K562 (cell line): ENCODE measurements around the gene CCL21. TPM values are rescaled to one million over a fixed set of nuclear protein-coding genes. Genes with fewer than 3 reads are reported as not detected.

Source experiments
- ATAC-seq: fragments of 200-7000 bp; cut with Tn5 transposase; 3 replicates; pipeline ENCODE4 v1.9.1; 2020; ENCODE audit warnings: moderate library complexity
- BruUV-seq: library from RNA; stranded (reverse); fragments of 400-500 nt; replicated peaks from 2 replicates; lab custom pipeline; 2021; lab: Mats Ljungman, UMichigan
- CTCF ChIA-PET: fragments of 300-600 bp; formaldehyde crosslinking; extraction: SDS; loops from one replicate; lab custom pipeline; 2021; ENCODE audit warnings: low intra/inter-chr PET ratio; lab: Yijun Ruan, JAX
- POLR2A ChIA-PET: fragments of 300-600, 350-650 bp; sonication (Branson Sonifier 250); formaldehyde crosslinking; extraction: SDS; loops from one replicate; lab custom pipeline; 2021; ENCODE audit warnings: antibody characterized with exemption, inconsistent platforms; lab: Yijun Ruan, JAX
- DNase-seq, 4 experiments: peaks; one replicate each; pipeline versions ENCODE4 v3.0.0 to v3.0.0-alpha.2; 2011 to 2018; ENCODE audit warnings: low spot score in 3 of 4, mixed read lengths in 3 of 4; ENCODE audit errors: extremely low read depth in 1 of 4
- FAIRE-seq: peaks from 2 replicates; lab custom pipeline; 2011; peaks lifted over from hg19 to GRCh38; lab: Jason Lieb, UNC
- H2AFZ ChIP-seq: 2 replicates; pipeline ENCODE4 v1.6.0; 2011; ENCODE audit warnings: low read depth, low read length, control low read depth, inconsistent platforms
- H3K27ac ChIP-seq: fragments of 200-600 bp; 3 replicates; pipeline ENCODE4 v1.8.0; 2011; ENCODE audit warnings: low read depth, mild to moderate bottlenecking, control low read depth, inconsistent platforms, low read length, moderate library complexity, mixed read lengths; ENCODE audit errors: extremely low read depth
- H3K27me3 ChIP-seq, 2 experiments: fragments of 300-600 bp in 1 of 2; 2 replicates in 1 of 2; 3 replicates in 1 of 2; pipeline versions ENCODE4 v1.6.0 to v1.8.0; 2011; ENCODE audit warnings: inconsistent platforms in 2 of 2, low read length in 2 of 2, mild to moderate bottlenecking in 1 of 2, mixed read lengths in 1 of 2, moderate library complexity in 1 of 2; ENCODE audit not compliant: control insufficient read depth in 2 of 2, insufficient read depth in 2 of 2
- H3K36me3 ChIP-seq: fragments of 300-600 bp; 3 replicates; pipeline ENCODE4 v1.8.0; 2011; ENCODE audit warnings: mild to moderate bottlenecking, low read length, inconsistent platforms; ENCODE audit not compliant: control insufficient read depth, insufficient read depth
- H3K4me1 ChIP-seq, 2 experiments: fragments of 200-600 bp in 1 of 2; replicated peaks in 1 of 2; 2 replicates in 1 of 2; 3 replicates in 1 of 2; pipeline versions ENCODE4 v1.5.1 to v1.8.0; 2011; ENCODE audit warnings: inconsistent platforms in 2 of 2, low read length in 2 of 2, mild to moderate bottlenecking in 1 of 2, mixed read lengths in 1 of 2, moderate library complexity in 1 of 2; ENCODE audit not compliant: control insufficient read depth in 2 of 2, insufficient read depth in 2 of 2
- H3K4me2 ChIP-seq: 2 replicates; pipeline ENCODE4 v1.6.1; 2011; ENCODE audit warnings: low read length, control low read depth, inconsistent platforms, mixed read lengths; ENCODE audit not compliant: insufficient read depth
- H3K4me3 ChIP-seq: fragments of 200-600 bp; sonication (generic), shearing (Covaris generic); 2 replicates; pipeline ENCODE4 v1.5.1; 2016; ENCODE audit warnings: control low read depth, inconsistent platforms
- H3K79me2 ChIP-seq: fragments of 200-600 bp; 3 replicates; pipeline ENCODE4 v1.8.0; 2011; ENCODE audit warnings: low read length, inconsistent platforms; ENCODE audit not compliant: control insufficient read depth, insufficient read depth
- H3K9ac ChIP-seq, 2 experiments: 2 replicates each; pipeline versions ENCODE4 v1.6.0 to v1.6.1; 2011; ENCODE audit warnings: low read depth in 2 of 2, low read length in 2 of 2, control low read depth in 1 of 2, inconsistent platforms in 1 of 2, mild to moderate bottlenecking in 1 of 2, mixed read lengths in 1 of 2; ENCODE audit not compliant: insufficient read depth in 1 of 2
- H3K9me1 ChIP-seq: one replicate; pipeline ENCODE4 v1.6.0; 2011; ENCODE audit warnings: inconsistent platforms, mild to moderate bottlenecking, low read length, moderate library complexity; ENCODE audit not compliant: control insufficient read depth, insufficient read depth
- H3K9me3 ChIP-seq: replicated peaks from 2 replicates; pipeline ENCODE4 v1.5.1; 2011; ENCODE audit warnings: low read depth, low read length, inconsistent platforms; ENCODE audit not compliant: control insufficient read depth, insufficient read depth
- H4K20me1 ChIP-seq: replicated peaks from 2 replicates; pipeline ENCODE4 v1.6.1; 2011; ENCODE audit warnings: low read length, inconsistent platforms, mixed read lengths; ENCODE audit not compliant: control insufficient read depth, insufficient read depth
- BHLHE40 ChIP-seq: IDR thresholded peaks from 2 replicates; pipeline ENCODE4 v1.6.1; 2011; ENCODE audit warnings: low read length, improper control_type of control experiment
- FOXA3 ChIP-seq, 2 experiments: fragments of 450-650 bp in 1 of 2; sonication (generic) in 1 of 2; formaldehyde crosslinking; IDR thresholded peaks in 1 of 2; conservative IDR thresholded peaks in 1 of 2; 2 replicates each; pipeline versions ENCODE4 v1.4.0 to v1.8.0; 2020 to 2022; ENCODE audit warnings: mild to moderate bottlenecking in 2 of 2, missing genetic modification reagents in 1 of 2
- HSF4 ChIP-seq: fragments of 250-450 bp; sonication (Bioruptor Pico); IDR thresholded peaks from 2 replicates; pipeline ENCODE4 v2.1.2; 2022; ENCODE audit warnings: mild to moderate bottlenecking, moderate library complexity, borderline replicate concordance
- KAT8 ChIP-seq: fragments of 450-650 bp; IDR thresholded peaks from 2 replicates; pipeline ENCODE4 v1.6.1; 2016; ENCODE audit warnings: low read depth, mild to moderate bottlenecking
- MEF2D ChIP-seq: conservative IDR thresholded peaks from 2 replicates; pipeline ENCODE4 v1.6.1; 2016; ENCODE audit warnings: low read depth, missing genetic modification characterization, missing compliant biosample characterization
- MTF1 ChIP-seq: fragments of 250-450 bp; sonication (Bioruptor Pico); IDR thresholded peaks from 2 replicates; pipeline ENCODE4 v1.9.0; 2021; ENCODE audit warnings: moderate library complexity, mild to moderate bottlenecking, inconsistent platforms, borderline replicate concordance
- POLR3G ChIP-seq: IDR thresholded peaks from 2 replicates; pipeline ENCODE4 v1.6.1; 2011; ENCODE audit not compliant: insufficient read length, insufficient replicate concordance; ENCODE audit errors: extremely low read depth
- TCF3 ChIP-seq: sonication (generic); formaldehyde crosslinking; IDR thresholded peaks from 2 replicates; pipeline ENCODE4 v1.4.0; 2020; ENCODE audit warnings: mild to moderate bottlenecking, missing genetic modification reagents
- TCF7 ChIP-seq: sonication (generic); IDR thresholded peaks from 2 replicates; pipeline ENCODE4 v1.6.1; 2016; ENCODE audit warnings: antibody characterized with exemption, borderline replicate concordance
- TEAD4 ChIP-seq, 2 experiments: sonication (generic) in 1 of 2; formaldehyde crosslinking in 1 of 2; IDR thresholded peaks; 2 replicates each; pipeline versions ENCODE4 v1.6.1 to v1.8.0; 2012 to 2022; ENCODE audit warnings: borderline replicate concordance in 1 of 2, inconsistent platforms in 1 of 2, low read length in 1 of 2, mild to moderate bottlenecking in 1 of 2, missing genetic modification reagents in 1 of 2
- ZKSCAN3 ChIP-seq: fragments of 250-450 bp; sonication (Bioruptor Pico); IDR thresholded peaks from 2 replicates; pipeline ENCODE4 v1.4.0; 2020
- ZNF282 ChIP-seq: sonication (generic); formaldehyde crosslinking; IDR thresholded peaks from 2 replicates; pipeline ENCODE4 v1.8.1; 2023; ENCODE audit warnings: missing genetic modification reagents
- WGBS: fragments of 100-300 bp; shearing (Covaris generic); methylation state at CpG from one replicate; pipeline ENCODE4 v1.1.6; 2016; ENCODE audit warnings: low coverage, mixed read lengths; ENCODE audit not compliant: insufficient coverage; ENCODE audit errors: missing lambda C conversion rate; 5-methylcytosine and 5-hydroxymethylcytosine counted together
- in situ Hi-C: fragments of 300-500 bp; cut with MboI; formaldehyde crosslinking; loops from 4 replicates; pipeline ENCODE4 v1.15.0; 2018; ENCODE audit warnings: inconsistent platforms, mixed read lengths
- intact Hi-C: fragments of 100-400 bp; cut with micrococcal nuclease; formaldehyde crosslinking; loops from 2 replicates; pipeline ENCODE4 v1.14.2; 2022
- polyA plus RNA-seq, 8 experiments: library from polyadenylated mRNA; depleted of rRNA in 4 of 8; stranded (reverse) in 5 of 8; unstranded in 3 of 8; fragments of >200 nt; fragmentation: Nextera tagmentation in 2 of 8; fragmentation: Illumina TruSeq in 1 of 8; extraction: Ambion mirVana in 2 of 8; extraction: Trizol in 1 of 8; gene quantifications; 2 replicates each; pipeline versions ENCODE4 v1.2.1 to v1.2.3, GENCODE V29; 2011 to 2014; ENCODE audit warnings: inconsistent platforms in 1 of 8, missing spikeins in 1 of 8
- total RNA-seq, 7 experiments: library from RNA; depleted of rRNA in 6 of 7; stranded (reverse); fragments of >200 nt in 6 of 7; fragmentation: Illumina TruSeq in 2 of 7; extraction: Trizol in 2 of 7; gene quantifications; 2 replicates each; pipeline versions ENCODE4 v1.2.1 to v1.2.3, GENCODE V29; 2011 to 2021; ENCODE audit warnings: low replicate concordance in 1 of 7
- TF ChIP-seq, protein P1 (sequence below): sonication (generic); formaldehyde crosslinking; IDR thresholded peaks from 2 replicates; pipeline ENCODE4 v1.8.0; 2022; ENCODE audit warnings: missing genetic modification reagents, mild to moderate bottlenecking, borderline replicate concordance
- TF ChIP-seq, protein P2 (sequence below): fragments of 450-650 bp; IDR thresholded peaks from 2 replicates; pipeline ENCODE4 v1.6.1; 2018; ENCODE audit warnings: mild to moderate bottlenecking, low read depth; ENCODE audit not compliant: partially characterized antibody
- TF ChIP-seq, protein P3 (sequence below): fragments of 250-450 bp; sonication (Bioruptor Pico); IDR thresholded peaks from 2 replicates; pipeline ENCODE4 v1.4.0; 2020
- TF ChIP-seq, protein P4 (sequence below): sonication (generic); formaldehyde crosslinking; IDR thresholded peaks from 2 replicates; pipeline ENCODE4 v1.8.0; 2022; ENCODE audit warnings: mild to moderate bottlenecking, missing genetic modification reagents

CCL21 gene
- total and polyA plus RNA-seq, 9 of the 15 experiments (the other 6 are each of a cell fraction or from before 2014, with no cell fraction given), result not detected

DNA sequence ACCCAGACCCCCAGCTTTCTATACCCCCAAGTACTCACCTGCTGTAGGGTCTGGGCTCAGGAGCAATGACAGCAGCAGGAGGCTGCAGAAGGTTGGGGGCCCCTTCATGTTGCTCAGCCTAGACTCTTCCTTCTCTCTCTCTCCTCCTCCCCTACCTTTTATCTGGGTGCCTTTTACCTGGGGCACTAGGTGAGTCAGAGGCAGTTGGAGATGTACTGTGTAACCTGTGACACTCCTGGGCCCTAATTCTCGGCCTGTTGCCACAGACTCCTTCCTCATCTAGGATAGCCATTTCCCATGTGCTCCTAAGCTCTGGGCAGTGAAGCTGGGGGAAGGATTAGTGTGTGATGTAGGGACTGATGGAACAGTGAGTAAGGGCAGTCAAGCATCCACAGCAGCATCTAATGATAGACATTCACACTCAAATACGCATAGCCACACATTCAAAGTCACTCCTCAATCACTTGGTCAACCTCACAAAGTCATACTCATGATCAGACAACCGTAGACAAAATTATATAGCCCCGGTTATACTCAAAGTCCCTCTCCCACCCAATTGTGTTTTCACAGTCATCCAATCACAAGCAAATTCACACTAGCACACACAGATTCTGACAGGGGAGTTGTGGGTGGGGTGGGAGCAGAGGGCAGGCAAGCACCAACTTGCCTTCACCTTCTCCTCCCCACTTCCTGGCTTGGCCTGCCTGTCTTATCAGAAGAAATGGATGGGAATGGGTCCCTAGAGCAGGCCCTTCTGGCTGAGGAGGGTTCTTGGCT, 47.2 kb downstream of the CCL21 start, which contains the start of gene CCL27:
TSS of gene CCL27 (minus strand) at position 132 of the 777 bp plus-strand sequence. CDS start at position 108, 24 bp downstream.
- Histone ChIP-seq H2AFZ (no peak within 1 kb of the TSS), H3K9me1 (peaks cover 2% of the 10 kb centered on the region)
- no peak for TF ChIP-seq FOXA3 (CRISPR knock-in tag; conservative IDR thresholded peaks at IDR 0.05 in 1 of 2, IDR thresholded peaks at IDR 0.05 in 1 of 2)
- TF ChIP-seq ZKSCAN3 (CRISPR knock-in tag), result no peak
- no peak for TF ChIP-seq HSF4 (CRISPR knock-in tag)
- no peak for TF ChIP-seq TEAD4 (IDR thresholded peaks at IDR 0.05; ENCODE audit: low read length)
- no peak for TF ChIP-seq TEAD4 (CRISPR knock-in tag; IDR thresholded peaks at IDR 0.05; ENCODE audit: borderline replicate concordance)
- TF ChIP-seq, protein P1, sequence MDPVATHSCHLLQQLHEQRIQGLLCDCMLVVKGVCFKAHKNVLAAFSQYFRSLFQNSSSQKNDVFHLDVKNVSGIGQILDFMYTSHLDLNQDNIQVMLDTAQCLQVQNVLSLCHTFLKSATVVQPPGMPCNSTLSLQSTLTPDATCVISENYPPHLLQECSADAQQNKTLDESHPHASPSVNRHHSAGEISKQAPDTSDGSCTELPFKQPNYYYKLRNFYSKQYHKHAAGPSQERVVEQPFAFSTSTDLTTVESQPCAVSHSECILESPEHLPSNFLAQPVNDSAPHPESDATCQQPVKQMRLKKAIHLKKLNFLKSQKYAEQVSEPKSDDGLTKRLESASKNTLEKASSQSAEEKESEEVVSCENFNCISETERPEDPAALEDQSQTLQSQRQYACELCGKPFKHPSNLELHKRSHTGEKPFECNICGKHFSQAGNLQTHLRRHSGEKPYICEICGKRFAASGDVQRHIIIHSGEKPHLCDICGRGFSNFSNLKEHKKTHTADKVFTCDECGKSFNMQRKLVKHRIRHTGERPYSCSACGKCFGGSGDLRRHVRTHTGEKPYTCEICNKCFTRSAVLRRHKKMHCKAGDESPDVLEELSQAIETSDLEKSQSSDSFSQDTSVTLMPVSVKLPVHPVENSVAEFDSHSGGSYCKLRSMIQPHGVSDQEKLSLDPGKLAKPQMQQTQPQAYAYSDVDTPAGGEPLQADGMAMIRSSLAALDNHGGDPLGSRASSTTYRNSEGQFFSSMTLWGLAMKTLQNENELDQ (CRISPR knock-in tag), result no peak
- no peak for TF ChIP-seq MTF1 (CRISPR knock-in tag)
- TF ChIP-seq KAT8, result no peak
- TF ChIP-seq BHLHE40, result no peak
- no peak for TF ChIP-seq MEF2D (tag)
- TF ChIP-seq ZNF282 (CRISPR knock-in tag), result no peak
- TF ChIP-seq, protein P2, sequence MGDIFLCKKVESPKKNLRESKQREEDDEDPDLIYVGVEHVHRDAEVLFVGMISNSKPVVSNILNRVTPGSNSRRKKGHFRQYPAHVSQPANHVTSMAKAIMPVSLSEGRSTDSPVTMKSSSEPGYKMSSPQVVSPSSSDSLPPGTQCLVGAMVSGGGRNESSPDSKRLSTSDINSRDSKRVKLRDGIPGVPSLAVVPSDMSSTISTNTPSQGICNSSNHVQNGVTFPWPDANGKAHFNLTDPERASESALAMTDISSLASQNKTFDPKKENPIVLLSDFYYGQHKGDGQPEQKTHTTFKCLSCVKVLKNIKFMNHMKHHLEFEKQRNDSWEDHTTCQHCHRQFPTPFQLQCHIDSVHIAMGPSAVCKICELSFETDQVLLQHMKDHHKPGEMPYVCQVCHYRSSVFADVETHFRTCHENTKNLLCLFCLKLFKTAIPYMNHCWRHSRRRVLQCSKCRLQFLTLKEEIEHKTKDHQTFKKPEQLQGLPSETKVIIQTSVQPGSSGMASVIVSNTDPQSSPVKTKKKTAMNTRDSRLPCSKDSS, result no peak
- TF ChIP-seq TCF3 (CRISPR knock-in tag), result no peak
- TF ChIP-seq, protein P3, sequence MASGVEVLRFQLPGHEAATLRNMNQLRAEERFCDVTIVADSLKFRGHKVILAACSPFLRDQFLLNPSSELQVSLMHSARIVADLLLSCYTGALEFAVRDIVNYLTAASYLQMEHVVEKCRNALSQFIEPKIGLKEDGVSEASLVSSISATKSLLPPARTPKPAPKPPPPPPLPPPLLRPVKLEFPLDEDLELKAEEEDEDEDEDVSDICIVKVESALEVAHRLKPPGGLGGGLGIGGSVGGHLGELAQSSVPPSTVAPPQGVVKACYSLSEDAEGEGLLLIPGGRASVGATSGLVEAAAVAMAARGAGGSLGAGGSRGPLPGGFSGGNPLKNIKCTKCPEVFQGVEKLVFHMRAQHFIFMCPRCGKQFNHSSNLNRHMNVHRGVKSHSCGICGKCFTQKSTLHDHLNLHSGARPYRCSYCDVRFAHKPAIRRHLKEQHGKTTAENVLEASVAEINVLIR (CRISPR knock-in tag), result no peak
- TF ChIP-seq, protein P4, sequence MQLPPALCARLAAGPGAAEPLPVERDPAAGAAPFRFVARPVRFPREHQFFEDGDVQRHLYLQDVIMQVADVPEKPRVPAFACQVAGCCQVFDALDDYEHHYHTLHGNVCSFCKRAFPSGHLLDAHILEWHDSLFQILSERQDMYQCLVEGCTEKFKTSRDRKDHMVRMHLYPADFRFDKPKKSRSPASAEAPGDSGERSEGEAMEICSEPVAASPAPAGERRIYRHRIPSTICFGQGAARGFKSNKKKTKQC (CRISPR knock-in tag), result no peak
- no peak for TF ChIP-seq POLR3G
- TF ChIP-seq TCF7, result no peak

More for the DNA sequence above, 47.2 kb downstream of the CCL21 start, which contains the start of gene CCL27:
- ChIA-PET POLR2A (interaction anchor here (0.7 to 2.8 kb wide), 3 partner anchors 11 to 12 kb away, joined by 3 to 13 read pairs (median 5); partner anchors contain the start of gene IL11RA), CTCF (no interaction called here)
- Histone ChIP-seq H3K36me3 (peaks cover 3% of the 10 kb centered on the region; the same call in 2 of the 3 replicates), H3K4me3 (no peak within 1 kb of the TSS), H3K9ac (no peak within 1 kb of the TSS), H3K4me1 (peaks cover 18 to 21% of the 10 kb centered on the region in 2 experiments), H3K79me2 (peaks cover 21% of the 10 kb centered on the region), H3K27me3 (no peaks in the 10 kb centered on the region), H4K20me1 (0 out of 2 replicates have a peak, but pooled peaks cover 4% of the 10 kb centered on the region), H3K27ac (no peak within 1 kb of the TSS), H3K9me3 (no peaks in the 10 kb centered on the region), H3K4me2 (no peak within 1 kb of the TSS)
- intact Hi-C loops, result no loop called here
- WGBS, result 67% methylated on average over 3 of the region's 4 CpGs
- FAIRE-seq (no peak), DNase-seq (no peak), ATAC-seq (no peak)
- in situ Hi-C loops, result no loop called here
- no TSS peak for BruUV-seq
